Measurements from ENCODE around the gene MAPT.

DNA sequence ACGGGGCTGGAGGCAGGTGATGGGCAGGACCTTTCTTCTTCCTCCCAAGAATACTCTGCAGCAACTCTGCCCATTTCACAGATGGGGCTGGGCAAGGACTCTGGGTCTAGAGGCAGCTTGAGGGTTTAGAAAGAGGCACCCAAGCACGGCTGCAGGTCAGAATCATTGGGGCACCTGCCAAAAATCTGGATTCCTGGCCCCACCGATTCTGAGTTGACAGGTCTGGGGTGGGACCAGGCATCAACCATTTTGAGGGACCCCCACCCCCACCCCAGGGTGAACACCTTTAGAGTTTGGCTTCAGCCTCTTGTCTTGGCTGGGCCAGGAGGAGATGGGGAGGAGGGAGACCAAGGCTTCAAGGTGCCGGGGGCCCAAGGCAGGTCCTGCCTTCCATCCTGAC lies 44.3 kb upstream of the MAPT start:
- TF ChIP-seq, protein P1, sequence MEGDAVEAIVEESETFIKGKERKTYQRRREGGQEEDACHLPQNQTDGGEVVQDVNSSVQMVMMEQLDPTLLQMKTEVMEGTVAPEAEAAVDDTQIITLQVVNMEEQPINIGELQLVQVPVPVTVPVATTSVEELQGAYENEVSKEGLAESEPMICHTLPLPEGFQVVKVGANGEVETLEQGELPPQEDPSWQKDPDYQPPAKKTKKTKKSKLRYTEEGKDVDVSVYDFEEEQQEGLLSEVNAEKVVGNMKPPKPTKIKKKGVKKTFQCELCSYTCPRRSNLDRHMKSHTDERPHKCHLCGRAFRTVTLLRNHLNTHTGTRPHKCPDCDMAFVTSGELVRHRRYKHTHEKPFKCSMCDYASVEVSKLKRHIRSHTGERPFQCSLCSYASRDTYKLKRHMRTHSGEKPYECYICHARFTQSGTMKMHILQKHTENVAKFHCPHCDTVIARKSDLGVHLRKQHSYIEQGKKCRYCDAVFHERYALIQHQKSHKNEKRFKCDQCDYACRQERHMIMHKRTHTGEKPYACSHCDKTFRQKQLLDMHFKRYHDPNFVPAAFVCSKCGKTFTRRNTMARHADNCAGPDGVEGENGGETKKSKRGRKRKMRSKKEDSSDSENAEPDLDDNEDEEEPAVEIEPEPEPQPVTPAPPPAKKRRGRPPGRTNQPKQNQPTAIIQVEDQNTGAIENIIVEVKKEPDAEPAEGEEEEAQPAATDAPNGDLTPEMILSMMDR (IDR thresholded peaks at IDR 0.05), result no peak
- TF ChIP-seq POLR2A (IDR thresholded peaks at IDR 0.05), result no peak
- no peak for TF ChIP-seq EP300 (IDR thresholded peaks at IDR 0.05)
